Measurements from ENCODE around the gene TRIM4.

TRIM4 gene

DNA sequence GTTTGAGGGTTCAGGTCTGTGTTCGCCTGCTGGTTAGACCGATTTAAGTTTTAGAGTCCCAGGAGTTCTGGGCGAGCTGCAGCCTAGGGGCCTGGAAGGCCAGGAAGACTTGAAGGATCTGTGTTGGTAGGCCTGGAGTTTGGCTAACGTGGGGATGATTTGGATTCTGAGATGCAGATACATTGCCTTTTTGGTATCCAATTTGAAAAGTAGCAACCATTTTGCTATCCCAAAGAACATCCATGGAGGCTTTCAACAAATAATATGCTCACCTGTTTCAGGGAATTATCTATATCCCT, 433 bp upstream of the TRIM4 start:
- Histone ChIP-seq H3F3A (ENCODE audit: control insufficient read depth, insufficient read depth) (no peaks in the 10 kb centered on the region; the same call in 1 of the 2 replicates), H3K4me2 (ENCODE audit: low read length) (peak overlapping the region; percentile 78), H4K20me1 (ENCODE audit: control insufficient read depth, insufficient read depth, low read depth, low read length) (peaks cover 11% of the 10 kb centered on the region; the same call in 1 of the 2 replicates), H3K9me3 (ENCODE audit: control insufficient read depth, insufficient read depth, low read length) (no peaks in the 10 kb centered on the region), H3K4me3 (ENCODE audit: low read length) (peak overlapping the region; percentile 87), H3K27me3 (ENCODE audit: control insufficient read depth, low read length) (no peaks in the 10 kb centered on the region), H3K4me1 (ENCODE audit: control insufficient read depth, low read length) (peaks cover 30% of the 10 kb centered on the region), H3K79me2 (ENCODE audit: control insufficient read depth, low read length) (peaks cover 61% of the 10 kb centered on the region), H3K27ac (ENCODE audit: low read depth, low read length) (peak overlapping the region; percentile 45), H3K36me3 (ENCODE audit: control insufficient read depth, low read length) (peaks cover 53% of the 10 kb centered on the region), H3K9me2 (replicated peaks; ENCODE audit: control insufficient read depth, low read length) (no peaks in the 10 kb centered on the region)
- no peak for TF ChIP-seq EZH2phosphoT487 (IDR thresholded peaks at IDR 0.05; ENCODE audit: borderline replicate concordance, low read length)
- TF ChIP-seq, protein P1, sequence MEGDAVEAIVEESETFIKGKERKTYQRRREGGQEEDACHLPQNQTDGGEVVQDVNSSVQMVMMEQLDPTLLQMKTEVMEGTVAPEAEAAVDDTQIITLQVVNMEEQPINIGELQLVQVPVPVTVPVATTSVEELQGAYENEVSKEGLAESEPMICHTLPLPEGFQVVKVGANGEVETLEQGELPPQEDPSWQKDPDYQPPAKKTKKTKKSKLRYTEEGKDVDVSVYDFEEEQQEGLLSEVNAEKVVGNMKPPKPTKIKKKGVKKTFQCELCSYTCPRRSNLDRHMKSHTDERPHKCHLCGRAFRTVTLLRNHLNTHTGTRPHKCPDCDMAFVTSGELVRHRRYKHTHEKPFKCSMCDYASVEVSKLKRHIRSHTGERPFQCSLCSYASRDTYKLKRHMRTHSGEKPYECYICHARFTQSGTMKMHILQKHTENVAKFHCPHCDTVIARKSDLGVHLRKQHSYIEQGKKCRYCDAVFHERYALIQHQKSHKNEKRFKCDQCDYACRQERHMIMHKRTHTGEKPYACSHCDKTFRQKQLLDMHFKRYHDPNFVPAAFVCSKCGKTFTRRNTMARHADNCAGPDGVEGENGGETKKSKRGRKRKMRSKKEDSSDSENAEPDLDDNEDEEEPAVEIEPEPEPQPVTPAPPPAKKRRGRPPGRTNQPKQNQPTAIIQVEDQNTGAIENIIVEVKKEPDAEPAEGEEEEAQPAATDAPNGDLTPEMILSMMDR (IDR thresholded peaks at IDR 0.05; ENCODE audit: low read depth, low read length, poor library complexity, severe bottlenecking) = no peak

DNA sequence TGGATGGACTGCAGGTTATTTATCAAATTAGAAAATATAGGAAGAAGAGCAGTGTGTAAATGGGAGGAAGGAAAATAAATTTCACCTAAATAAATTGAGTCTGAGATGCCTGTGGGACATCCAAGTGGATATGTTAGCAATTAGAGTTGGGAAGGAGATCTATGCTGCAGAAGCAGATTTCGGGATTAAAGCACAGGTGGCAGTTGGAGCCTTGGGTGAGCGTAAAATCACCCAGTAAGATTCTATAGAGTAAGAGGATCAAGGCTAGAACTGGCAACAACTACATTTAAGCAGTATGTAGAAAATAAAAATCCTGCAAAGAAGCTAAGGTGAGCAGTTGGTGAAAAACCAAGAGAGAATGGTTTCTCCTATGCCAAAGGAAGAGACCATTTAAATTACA, 8.4 kb downstream of the TRIM4 start:
- H3F3A ChIP-seq (ENCODE audit: control insufficient read depth, insufficient read depth) = peaks cover 13% of the 10 kb centered on the region
- peaks cover 6% of the 10 kb centered on the region for H3K4me1 ChIP-seq (ENCODE audit: control insufficient read depth, low read length)
- peaks cover 64% of the 10 kb centered on the region for H3K79me2 ChIP-seq (ENCODE audit: control insufficient read depth, low read length)
- H3K4me2 ChIP-seq (ENCODE audit: low read length) = no peak overlapping the region
- no peaks in the 10 kb centered on the region for H3K27me3 ChIP-seq (ENCODE audit: control insufficient read depth, low read length)
- H3K27ac ChIP-seq (ENCODE audit: low read depth, low read length) = no peak overlapping the region
- no peak overlapping the region for H3K4me3 ChIP-seq (ENCODE audit: low read length)
- peaks cover 72% of the 10 kb centered on the region for H3K36me3 ChIP-seq (ENCODE audit: control insufficient read depth, low read length)
- no peaks in the 10 kb centered on the region for H3K9me2 ChIP-seq (replicated peaks; ENCODE audit: control insufficient read depth, low read length)
- H4K20me1 ChIP-seq (ENCODE audit: control insufficient read depth, insufficient read depth, low read depth, low read length) = peaks cover 12% of the 10 kb centered on the region
- no peaks in the 10 kb centered on the region for H3K9me3 ChIP-seq (ENCODE audit: control insufficient read depth, insufficient read depth, low read length)
- TF ChIP-seq, protein P1 (IDR thresholded peaks at IDR 0.05; ENCODE audit: low read depth, low read length, poor library complexity, severe bottlenecking) = no peak
- no peak for TF ChIP-seq EZH2phosphoT487 (IDR thresholded peaks at IDR 0.05; ENCODE audit: borderline replicate concordance, low read length)

DNA sequence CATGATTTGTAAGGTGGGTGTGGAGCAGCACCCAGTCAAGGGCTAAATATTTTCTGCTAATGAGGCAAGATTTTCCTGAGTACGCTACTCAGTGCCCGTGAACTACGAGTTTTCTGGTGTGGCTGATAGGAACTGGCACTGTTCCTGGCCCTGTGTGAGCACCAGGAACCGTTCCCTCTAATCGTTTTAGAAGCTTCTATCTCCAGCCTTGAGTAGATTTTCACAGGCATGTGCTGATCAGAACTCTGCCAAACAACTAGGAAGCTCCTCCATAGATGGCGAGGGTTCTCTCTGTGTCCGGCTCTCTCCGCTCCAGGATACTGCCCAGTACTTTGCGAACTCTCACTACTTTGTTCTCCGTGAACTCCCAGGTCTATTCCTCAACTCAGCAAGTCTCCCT, 17.7 kb downstream of the TRIM4 start:
- H3K4me3 ChIP-seq (ENCODE audit: low read length) = no peak overlapping the region
- no peaks in the 10 kb centered on the region for H3K79me2 ChIP-seq (ENCODE audit: control insufficient read depth, low read length)
- no peak overlapping the region for H3K4me2 ChIP-seq (ENCODE audit: low read length)
- no peaks in the 10 kb centered on the region for H3K27me3 ChIP-seq (ENCODE audit: control insufficient read depth, low read length)
- no peaks in the 10 kb centered on the region for H3K9me3 ChIP-seq (ENCODE audit: control insufficient read depth, insufficient read depth, low read length)
- TF ChIP-seq EZH2phosphoT487 (IDR thresholded peaks at IDR 0.05; ENCODE audit: borderline replicate concordance, low read length) = no peak
- TF ChIP-seq, protein P1 (IDR thresholded peaks at IDR 0.05; ENCODE audit: low read depth, low read length, poor library complexity, severe bottlenecking) = no peak
- H4K20me1 ChIP-seq (ENCODE audit: control insufficient read depth, insufficient read depth, low read depth, low read length) = no peaks in the 10 kb centered on the region
- H3K4me1 ChIP-seq (ENCODE audit: control insufficient read depth, low read length) = no peaks in the 10 kb centered on the region
- H3K9me2 ChIP-seq (replicated peaks; ENCODE audit: control insufficient read depth, low read length) = no peaks in the 10 kb centered on the region
- no peaks in the 10 kb centered on the region for H3F3A ChIP-seq (ENCODE audit: control insufficient read depth, insufficient read depth)
- H3K36me3 ChIP-seq (ENCODE audit: control insufficient read depth, low read length) = peaks cover 67% of the 10 kb centered on the region
- H3K27ac ChIP-seq (ENCODE audit: low read depth, low read length) = no peak overlapping the region
